ENCODE measurements around the gene CASS4. TPM values are rescaled to one million over a fixed set of nuclear protein-coding genes. Genes with fewer than 3 reads are reported as not detected.

CASS4 gene
- total and polyA plus RNA-seq, 4 donors, result 0.26 to 1.6 (median 1.1) TPM

DNA sequence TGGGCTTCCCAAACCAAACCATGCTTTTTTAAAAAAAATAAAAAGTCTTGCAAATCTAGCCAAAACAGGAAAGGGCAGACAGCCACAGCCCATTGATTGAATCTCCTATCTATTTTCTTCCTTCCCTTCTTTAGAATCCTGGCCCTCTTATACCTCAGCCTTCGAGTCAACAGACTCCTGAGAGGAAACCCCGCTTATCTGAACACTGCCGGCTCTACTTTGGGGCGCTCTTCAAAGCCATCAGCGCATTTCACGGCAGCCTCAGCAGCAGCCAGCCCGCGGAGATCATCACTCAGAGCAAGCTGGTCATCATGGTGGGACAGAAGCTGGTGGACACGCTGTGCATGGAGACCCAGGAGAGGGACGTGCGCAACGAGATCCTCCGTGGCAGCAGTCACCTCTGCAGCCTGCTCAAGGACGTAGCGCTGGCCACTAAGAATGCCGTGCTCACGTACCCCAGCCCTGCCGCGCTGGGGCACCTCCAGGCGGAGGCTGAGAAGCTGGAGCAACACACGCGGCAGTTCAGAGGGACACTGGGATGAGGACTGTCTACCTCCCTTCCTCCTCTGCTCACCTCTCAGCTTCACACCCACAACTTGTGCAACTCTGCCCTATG is 46.3 kb downstream of the CASS4 start:
- no peak for DNase-seq (ENCODE audit: low spot score)
- peaks cover 0 to 4% (median 2%) of the 10 kb centered on the region in 4 donors for H3K36me3 ChIP-seq (ENCODE audit: control insufficient read depth in 4 of 4, insufficient read depth in 3 of 4, low read depth in 1 of 4, low read length in 3 of 4)

GRCh38 chr20:56460459-56460858 is 48.4 kb downstream of the CASS4 start:
- WGBS, result 81% methylated on average over 3 of the region's 3 CpGs
- TF ChIP-seq MAX (IDR thresholded peaks at IDR 0.05) (no peak), YY1 (IDR thresholded peaks at IDR 0.05) (no peak), FOXA2 (IDR thresholded peaks at IDR 0.05) (no peak), RAD21 (IDR thresholded peaks at IDR 0.05) (no peak), TAF1 (conservative IDR thresholded peaks at IDR 0.05) (no peak), EGR1 (IDR thresholded peaks at IDR 0.05; ENCODE audit: low read depth in 2 of 2) (no peak), JUND (IDR thresholded peaks at IDR 0.05) (no peak), FOXA1 (IDR thresholded peaks at IDR 0.05) (no peak), HNF4G (IDR thresholded peaks at IDR 0.05) (no peak), HNF4A (conservative IDR thresholded peaks at IDR 0.05) (no peak), GABPA (IDR thresholded peaks at IDR 0.05 in 1 of 2, conservative IDR thresholded peaks at IDR 0.05 in 1 of 2) (no peak), SP1 (IDR thresholded peaks at IDR 0.05) (no peak), RXRA (IDR thresholded peaks at IDR 0.05) (no peak), NR2F2 (IDR thresholded peaks at IDR 0.05) (no peak), CTCF (IDR thresholded peaks at IDR 0.05; ENCODE audit: low read depth, low read length, missing input control) (no peak)
- TF ChIP-seq, protein P1, sequence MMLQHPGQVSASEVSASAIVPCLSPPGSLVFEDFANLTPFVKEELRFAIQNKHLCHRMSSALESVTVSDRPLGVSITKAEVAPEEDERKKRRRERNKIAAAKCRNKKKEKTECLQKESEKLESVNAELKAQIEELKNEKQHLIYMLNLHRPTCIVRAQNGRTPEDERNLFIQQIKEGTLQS (IDR thresholded peaks at IDR 0.05), result no peak
- TF ChIP-seq, protein P2, sequence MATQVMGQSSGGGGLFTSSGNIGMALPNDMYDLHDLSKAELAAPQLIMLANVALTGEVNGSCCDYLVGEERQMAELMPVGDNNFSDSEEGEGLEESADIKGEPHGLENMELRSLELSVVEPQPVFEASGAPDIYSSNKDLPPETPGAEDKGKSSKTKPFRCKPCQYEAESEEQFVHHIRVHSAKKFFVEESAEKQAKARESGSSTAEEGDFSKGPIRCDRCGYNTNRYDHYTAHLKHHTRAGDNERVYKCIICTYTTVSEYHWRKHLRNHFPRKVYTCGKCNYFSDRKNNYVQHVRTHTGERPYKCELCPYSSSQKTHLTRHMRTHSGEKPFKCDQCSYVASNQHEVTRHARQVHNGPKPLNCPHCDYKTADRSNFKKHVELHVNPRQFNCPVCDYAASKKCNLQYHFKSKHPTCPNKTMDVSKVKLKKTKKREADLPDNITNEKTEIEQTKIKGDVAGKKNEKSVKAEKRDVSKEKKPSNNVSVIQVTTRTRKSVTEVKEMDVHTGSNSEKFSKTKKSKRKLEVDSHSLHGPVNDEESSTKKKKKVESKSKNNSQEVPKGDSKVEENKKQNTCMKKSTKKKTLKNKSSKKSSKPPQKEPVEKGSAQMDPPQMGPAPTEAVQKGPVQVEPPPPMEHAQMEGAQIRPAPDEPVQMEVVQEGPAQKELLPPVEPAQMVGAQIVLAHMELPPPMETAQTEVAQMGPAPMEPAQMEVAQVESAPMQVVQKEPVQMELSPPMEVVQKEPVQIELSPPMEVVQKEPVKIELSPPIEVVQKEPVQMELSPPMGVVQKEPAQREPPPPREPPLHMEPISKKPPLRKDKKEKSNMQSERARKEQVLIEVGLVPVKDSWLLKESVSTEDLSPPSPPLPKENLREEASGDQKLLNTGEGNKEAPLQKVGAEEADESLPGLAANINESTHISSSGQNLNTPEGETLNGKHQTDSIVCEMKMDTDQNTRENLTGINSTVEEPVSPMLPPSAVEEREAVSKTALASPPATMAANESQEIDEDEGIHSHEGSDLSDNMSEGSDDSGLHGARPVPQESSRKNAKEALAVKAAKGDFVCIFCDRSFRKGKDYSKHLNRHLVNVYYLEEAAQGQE (IDR thresholded peaks at IDR 0.05), result no peak
- TF ChIP-seq, protein P3, sequence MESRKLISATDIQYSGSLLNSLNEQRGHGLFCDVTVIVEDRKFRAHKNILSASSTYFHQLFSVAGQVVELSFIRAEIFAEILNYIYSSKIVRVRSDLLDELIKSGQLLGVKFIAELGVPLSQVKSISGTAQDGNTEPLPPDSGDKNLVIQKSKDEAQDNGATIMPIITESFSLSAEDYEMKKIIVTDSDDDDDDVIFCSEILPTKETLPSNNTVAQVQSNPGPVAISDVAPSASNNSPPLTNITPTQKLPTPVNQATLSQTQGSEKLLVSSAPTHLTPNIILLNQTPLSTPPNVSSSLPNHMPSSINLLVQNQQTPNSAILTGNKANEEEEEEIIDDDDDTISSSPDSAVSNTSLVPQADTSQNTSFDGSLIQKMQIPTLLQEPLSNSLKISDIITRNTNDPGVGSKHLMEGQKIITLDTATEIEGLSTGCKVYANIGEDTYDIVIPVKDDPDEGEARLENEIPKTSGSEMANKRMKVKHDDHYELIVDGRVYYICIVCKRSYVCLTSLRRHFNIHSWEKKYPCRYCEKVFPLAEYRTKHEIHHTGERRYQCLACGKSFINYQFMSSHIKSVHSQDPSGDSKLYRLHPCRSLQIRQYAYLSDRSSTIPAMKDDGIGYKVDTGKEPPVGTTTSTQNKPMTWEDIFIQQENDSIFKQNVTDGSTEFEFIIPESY (IDR thresholded peaks at IDR 0.05), result no peak
- Histone ChIP-seq H3K9ac (ENCODE audit: low read depth in 1 of 2, low read length in 2 of 2) (no peak overlapping the region), H3K27me3 (ENCODE audit: control insufficient read depth in 4 of 4, insufficient read depth in 4 of 4, low read length in 3 of 4) (no peaks in the 10 kb centered on the region), H3K4me3 (ENCODE audit: low read depth in 1 of 3, low read length in 3 of 3) (no peak overlapping the region), H3K36me3 (ENCODE audit: control insufficient read depth in 4 of 4, insufficient read depth in 3 of 4, low read depth in 1 of 4, low read length in 3 of 4) (peaks cover 0 to 4% (median 2%) of the 10 kb centered on the region in 4 donors), H3K4me1 (ENCODE audit: control insufficient read depth in 4 of 4, insufficient read depth in 4 of 4, low read length in 3 of 4) (no peaks in the 10 kb centered on the region), H3K27ac (ENCODE audit: low read depth in 1 of 2, low read length in 2 of 2) (no peak overlapping the region), H3K9me3 (ENCODE audit: control insufficient read depth in 4 of 4, low read length in 3 of 4) (no peaks in the 10 kb centered on the region)
- no peak for DNase-seq (ENCODE audit: low spot score)

More for the DNA sequence above, 46.3 kb downstream of the CASS4 start:
- no peak overlapping the region for H3K27ac ChIP-seq (ENCODE audit: low read depth in 1 of 2, low read length in 2 of 2)
- no peaks in the 10 kb centered on the region for H3K4me1 ChIP-seq (ENCODE audit: control insufficient read depth in 4 of 4, insufficient read depth in 4 of 4, low read length in 3 of 4)
- no peaks in the 10 kb centered on the region for H3K9me3 ChIP-seq (ENCODE audit: control insufficient read depth in 4 of 4, low read length in 3 of 4)
- 72% methylated on average over 22 of the region's 22 CpGs for WGBS
- no peak overlapping the region for H3K9ac ChIP-seq (ENCODE audit: low read depth in 1 of 2, low read length in 2 of 2)
- TF ChIP-seq SP1 (IDR thresholded peaks at IDR 0.05) (no peak), YY1 (IDR thresholded peaks at IDR 0.05) (no peak)
- H3K4me3 ChIP-seq (ENCODE audit: low read depth in 1 of 3, low read length in 3 of 3), result no peak overlapping the region
- no peaks in the 10 kb centered on the region for H3K27me3 ChIP-seq (ENCODE audit: control insufficient read depth in 4 of 4, insufficient read depth in 4 of 4, low read length in 3 of 4)
